Measurements from ENCODE around the gene DISP3.

The DISP3 gene

DNA sequence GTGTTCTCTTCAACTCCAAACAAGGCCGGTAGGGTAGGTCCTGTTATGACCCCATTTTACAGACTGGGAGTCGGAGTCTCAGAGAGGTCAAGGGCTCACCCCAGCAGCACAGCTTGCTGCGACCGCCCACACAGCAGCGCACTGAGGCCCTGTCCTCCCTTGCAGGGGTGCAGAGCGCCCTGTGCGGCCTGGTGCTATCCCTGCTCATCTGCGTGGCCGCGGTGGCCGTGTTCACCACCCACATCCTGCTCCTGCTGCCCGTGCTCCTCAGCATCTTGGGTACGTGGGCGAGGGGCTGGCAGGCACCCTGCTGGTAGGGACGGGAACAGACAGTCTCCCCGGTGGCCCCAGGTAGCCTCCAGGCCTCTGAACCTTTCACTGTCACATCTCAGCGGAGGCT, 55.9 kb downstream of the DISP3 start:
- Histone ChIP-seq H3K9ac (ENCODE audit: low read depth, low read length) (no peak overlapping the region), H3K9me3 (ENCODE audit: insufficient read depth, low read length, severe bottlenecking) (no peaks in the 10 kb centered on the region), H3K4me3 (ENCODE audit: low read depth in 1 of 2, low read length in 2 of 2) (no peak overlapping the region), H4K20me1 (ENCODE audit: insufficient read depth, low read length) (peaks cover 4% of the 10 kb centered on the region; the same call in 1 of the 2 replicates), H3K79me2 (ENCODE audit: insufficient read depth, low read length) (no peaks in the 10 kb centered on the region), H2AFZ (ENCODE audit: low read depth, low read length) (no peak overlapping the region), H3K36me3 (ENCODE audit: insufficient read depth, low read length) (no peaks in the 10 kb centered on the region), H3K27me3 (ENCODE audit: insufficient read depth, low read length, poor library complexity) (no peaks in the 10 kb centered on the region), H3K4me1 (ENCODE audit: insufficient read depth, low read length) (no peaks in the 10 kb centered on the region), H3K27ac (ENCODE audit: low read length) (no peak overlapping the region), H3K4me2 (ENCODE audit: insufficient read depth, low read length) (no peak overlapping the region)
- TF ChIP-seq, protein P1, sequence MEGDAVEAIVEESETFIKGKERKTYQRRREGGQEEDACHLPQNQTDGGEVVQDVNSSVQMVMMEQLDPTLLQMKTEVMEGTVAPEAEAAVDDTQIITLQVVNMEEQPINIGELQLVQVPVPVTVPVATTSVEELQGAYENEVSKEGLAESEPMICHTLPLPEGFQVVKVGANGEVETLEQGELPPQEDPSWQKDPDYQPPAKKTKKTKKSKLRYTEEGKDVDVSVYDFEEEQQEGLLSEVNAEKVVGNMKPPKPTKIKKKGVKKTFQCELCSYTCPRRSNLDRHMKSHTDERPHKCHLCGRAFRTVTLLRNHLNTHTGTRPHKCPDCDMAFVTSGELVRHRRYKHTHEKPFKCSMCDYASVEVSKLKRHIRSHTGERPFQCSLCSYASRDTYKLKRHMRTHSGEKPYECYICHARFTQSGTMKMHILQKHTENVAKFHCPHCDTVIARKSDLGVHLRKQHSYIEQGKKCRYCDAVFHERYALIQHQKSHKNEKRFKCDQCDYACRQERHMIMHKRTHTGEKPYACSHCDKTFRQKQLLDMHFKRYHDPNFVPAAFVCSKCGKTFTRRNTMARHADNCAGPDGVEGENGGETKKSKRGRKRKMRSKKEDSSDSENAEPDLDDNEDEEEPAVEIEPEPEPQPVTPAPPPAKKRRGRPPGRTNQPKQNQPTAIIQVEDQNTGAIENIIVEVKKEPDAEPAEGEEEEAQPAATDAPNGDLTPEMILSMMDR (IDR thresholded peaks at IDR 0.05; ENCODE audit: borderline replicate concordance, extremely low read depth, low read length, poor library complexity, severe bottlenecking): peak; percentile 18
- no peak for TF ChIP-seq EZH2 (IDR thresholded peaks at IDR 0.05; ENCODE audit: borderline replicate concordance, low read depth, low read length, severe bottlenecking)
- ATAC-seq (ENCODE audit: insufficient read depth, low read depth) (no peak), DNase-seq (no peak)

DNA sequence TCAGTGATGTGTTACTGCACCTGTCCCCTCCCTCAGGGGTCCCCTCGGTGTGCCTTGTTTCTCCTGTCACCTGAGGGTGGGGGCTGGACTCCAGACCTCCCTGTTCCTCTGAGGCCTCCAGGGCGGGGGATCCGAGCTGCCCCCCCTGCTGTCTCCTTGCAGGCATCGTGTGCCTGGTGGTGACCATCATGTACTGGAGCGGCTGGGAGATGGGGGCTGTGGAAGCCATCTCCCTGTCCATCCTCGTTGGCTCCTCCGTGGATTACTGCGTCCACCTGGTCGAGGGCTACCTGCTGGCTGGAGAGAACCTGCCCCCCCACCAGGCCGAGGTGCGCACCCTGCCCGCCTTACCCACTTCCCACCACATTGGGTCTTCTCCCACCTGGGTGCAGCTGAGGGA, 56.4 kb downstream of the DISP3 start:
- Histone ChIP-seq H3K27ac (ENCODE audit: low read length) (no peak overlapping the region), H3K36me3 (ENCODE audit: insufficient read depth, low read length) (no peaks in the 10 kb centered on the region), H2AFZ (ENCODE audit: low read depth, low read length) (no peak overlapping the region), H3K9ac (ENCODE audit: low read depth, low read length) (no peak overlapping the region), H3K4me3 (ENCODE audit: low read depth in 1 of 2, low read length in 2 of 2) (no peak overlapping the region), H4K20me1 (ENCODE audit: insufficient read depth, low read length) (peaks cover 4% of the 10 kb centered on the region; the same call in 1 of the 2 replicates), H3K4me1 (ENCODE audit: insufficient read depth, low read length) (no peaks in the 10 kb centered on the region), H3K4me2 (ENCODE audit: insufficient read depth, low read length) (no peak overlapping the region), H3K79me2 (ENCODE audit: insufficient read depth, low read length) (no peaks in the 10 kb centered on the region), H3K27me3 (ENCODE audit: insufficient read depth, low read length, poor library complexity) (no peaks in the 10 kb centered on the region), H3K9me3 (ENCODE audit: insufficient read depth, low read length, severe bottlenecking) (no peaks in the 10 kb centered on the region)
- DNase-seq (no peak), ATAC-seq (ENCODE audit: insufficient read depth, low read depth) (no peak)
- TF ChIP-seq, protein P1 (IDR thresholded peaks at IDR 0.05; ENCODE audit: borderline replicate concordance, extremely low read depth, low read length, poor library complexity, severe bottlenecking): no peak

DNA sequence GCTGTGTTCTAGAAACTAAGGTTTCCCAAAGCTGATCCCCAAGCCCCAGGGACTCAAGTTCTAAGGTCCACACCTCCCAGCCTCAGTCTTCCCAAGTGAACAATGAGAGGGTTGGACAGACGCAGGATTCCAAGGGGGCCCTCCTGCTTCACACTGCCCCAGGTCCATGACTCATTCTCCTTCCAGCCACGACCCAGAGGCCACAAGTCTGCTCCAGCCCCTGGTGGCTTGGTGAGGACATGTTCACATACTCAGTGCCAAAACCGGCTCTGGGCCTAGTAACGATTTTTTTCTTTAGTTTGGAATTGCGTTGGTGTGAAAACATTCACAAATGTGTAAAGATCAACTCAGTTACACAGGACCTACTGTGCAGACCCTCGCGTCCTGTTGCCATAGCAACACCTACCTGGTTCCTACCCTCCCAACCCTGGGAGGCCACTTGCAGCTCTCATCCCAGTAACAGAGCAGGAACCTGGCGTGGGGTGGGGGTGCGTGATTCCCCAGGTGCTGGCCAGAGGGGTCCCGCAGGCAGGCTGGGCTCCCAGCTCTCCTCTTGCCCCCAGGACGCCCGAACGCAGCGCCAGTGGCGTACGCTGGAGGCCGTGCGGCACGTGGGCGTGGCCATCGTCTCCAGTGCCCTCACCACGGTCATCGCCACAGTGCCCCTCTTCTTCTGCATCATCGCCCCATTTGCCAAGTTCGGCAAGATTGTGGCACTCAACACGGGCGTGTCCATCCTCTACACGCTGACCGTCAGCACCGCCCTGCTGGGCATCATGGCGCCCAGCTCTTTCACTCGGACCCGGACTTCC, 57.0 kb downstream of the DISP3 start:
- H4K20me1 ChIP-seq (ENCODE audit: insufficient read depth, low read length): peaks cover 4% of the 10 kb centered on the region; the same call in 1 of the 2 replicates
- H3K27me3 ChIP-seq (ENCODE audit: insufficient read depth, low read length, poor library complexity): no peaks in the 10 kb centered on the region
- no peaks in the 10 kb centered on the region for H3K9me3 ChIP-seq (ENCODE audit: insufficient read depth, low read length, severe bottlenecking)
- no peak overlapping the region for H3K4me2 ChIP-seq (ENCODE audit: insufficient read depth, low read length)
- no peak overlapping the region for H3K9ac ChIP-seq (ENCODE audit: low read depth, low read length)
- no peaks in the 10 kb centered on the region for H3K36me3 ChIP-seq (ENCODE audit: insufficient read depth, low read length)
- no peak overlapping the region for H3K4me3 ChIP-seq (ENCODE audit: low read depth in 1 of 2, low read length in 2 of 2)
- no peak overlapping the region for H3K27ac ChIP-seq (ENCODE audit: low read length)
- H3K79me2 ChIP-seq (ENCODE audit: insufficient read depth, low read length): no peaks in the 10 kb centered on the region
- H2AFZ ChIP-seq (ENCODE audit: low read depth, low read length): no peak overlapping the region
- TF ChIP-seq EZH2 (IDR thresholded peaks at IDR 0.05; ENCODE audit: borderline replicate concordance, low read depth, low read length, severe bottlenecking): no peak
- DNase-seq: no peak
- ATAC-seq (ENCODE audit: insufficient read depth, low read depth): no peak
- H3K4me1 ChIP-seq (ENCODE audit: insufficient read depth, low read length): no peaks in the 10 kb centered on the region

DNA sequence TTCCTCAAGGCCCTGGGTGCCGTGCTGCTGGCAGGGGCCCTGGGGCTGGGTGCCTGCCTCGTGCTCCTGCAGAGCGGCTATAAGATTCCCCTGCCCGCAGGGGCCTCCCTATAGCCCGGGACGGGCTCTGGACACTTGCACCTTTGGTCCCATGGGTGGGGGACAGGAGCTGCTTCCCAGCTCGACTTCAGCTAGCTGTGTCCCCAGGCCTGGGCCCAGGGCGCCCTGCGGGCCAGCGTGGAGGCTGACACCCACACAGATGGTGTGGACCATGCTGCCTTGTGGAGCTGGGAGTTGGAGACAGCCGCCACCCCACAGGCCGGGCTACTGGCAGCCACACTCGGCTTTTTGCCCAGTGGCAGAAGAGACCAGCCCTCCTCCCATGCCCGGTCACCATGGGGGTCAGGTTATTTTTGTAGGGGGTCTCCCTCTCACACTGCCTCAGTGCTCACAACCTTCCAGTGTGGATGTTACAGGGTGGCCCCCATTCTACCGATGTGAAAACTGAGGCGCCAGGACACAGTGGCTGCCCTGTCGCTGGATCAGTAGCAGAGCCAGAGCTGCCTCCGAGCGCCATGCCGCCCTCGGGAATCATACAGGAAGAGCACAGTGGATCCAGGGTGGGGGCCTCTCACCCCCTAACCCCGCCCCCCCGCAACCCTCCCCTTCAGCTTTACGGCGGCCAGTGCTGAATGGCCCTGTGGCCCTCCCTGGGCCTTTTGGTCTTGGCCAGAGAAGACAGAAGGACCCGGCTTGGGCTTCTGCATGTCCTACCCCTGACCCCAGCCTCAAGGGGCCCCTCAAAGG, 57.8 kb downstream of the DISP3 start:
- Histone ChIP-seq H4K20me1 (ENCODE audit: insufficient read depth, low read length) (peaks cover 4% of the 10 kb centered on the region; the same call in 1 of the 2 replicates), H2AFZ (ENCODE audit: low read depth, low read length) (no peak overlapping the region), H3K36me3 (ENCODE audit: insufficient read depth, low read length) (no peaks in the 10 kb centered on the region), H3K9me3 (ENCODE audit: insufficient read depth, low read length, severe bottlenecking) (no peaks in the 10 kb centered on the region), H3K79me2 (ENCODE audit: insufficient read depth, low read length) (no peaks in the 10 kb centered on the region), H3K27ac (ENCODE audit: low read length) (no peak overlapping the region), H3K27me3 (ENCODE audit: insufficient read depth, low read length, poor library complexity) (no peaks in the 10 kb centered on the region), H3K9ac (ENCODE audit: low read depth, low read length) (no peak overlapping the region), H3K4me2 (ENCODE audit: insufficient read depth, low read length) (no peak overlapping the region), H3K4me1 (ENCODE audit: insufficient read depth, low read length) (no peaks in the 10 kb centered on the region), H3K4me3 (ENCODE audit: low read depth in 1 of 2, low read length in 2 of 2) (no peak overlapping the region)
- ATAC-seq (ENCODE audit: insufficient read depth, low read depth) (no peak), DNase-seq (no peak)
- TF ChIP-seq, protein P1 (IDR thresholded peaks at IDR 0.05; ENCODE audit: borderline replicate concordance, extremely low read depth, low read length, poor library complexity, severe bottlenecking): no peak
- no peak for TF ChIP-seq EZH2 (IDR thresholded peaks at IDR 0.05; ENCODE audit: borderline replicate concordance, low read depth, low read length, severe bottlenecking)

Measured in DND-41 (cell line).